CD4-positive, alpha-beta T cell treated with Interferon alpha-2 for 1 hour (primary cell): ENCODE data around the gene GABRB3.

Source experiments
- DNase-seq, 2 donors: peaks; one replicate each; pipeline ENCODE4 v3.0.0-alpha.2; 2020 to 2022

The GABRB3 gene

DNA sequence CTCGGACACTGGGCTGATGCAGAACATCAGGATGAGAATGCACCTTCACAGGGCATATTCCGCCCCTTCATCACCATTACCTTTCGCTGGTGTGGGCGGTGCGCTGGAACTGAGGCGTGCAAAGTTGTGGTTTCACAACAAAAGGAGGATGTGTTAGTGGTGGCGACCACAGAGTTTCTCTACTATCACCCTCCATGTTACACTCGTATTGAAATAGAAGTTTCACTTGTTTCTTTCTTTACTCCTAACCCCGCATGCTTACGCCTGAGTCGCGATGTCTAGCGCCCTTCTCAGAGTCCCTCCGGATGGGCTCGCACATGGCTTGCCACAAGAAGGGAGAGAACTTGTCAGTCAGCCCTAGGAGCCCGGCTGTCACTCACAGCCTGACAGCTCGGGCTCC is 148.7 kb downstream of the GABRB3 start:
- no peak for DNase-seq

- no peak for DNase-seq
These were observed 149.8 kb downstream of the GABRB3 start for GRCh38 chr15:26623071-26623470.

- DNase-seq = no peak
These were observed 151.1 kb downstream of the GABRB3 start for GRCh38 chr15:26621816-26622215.

DNA sequence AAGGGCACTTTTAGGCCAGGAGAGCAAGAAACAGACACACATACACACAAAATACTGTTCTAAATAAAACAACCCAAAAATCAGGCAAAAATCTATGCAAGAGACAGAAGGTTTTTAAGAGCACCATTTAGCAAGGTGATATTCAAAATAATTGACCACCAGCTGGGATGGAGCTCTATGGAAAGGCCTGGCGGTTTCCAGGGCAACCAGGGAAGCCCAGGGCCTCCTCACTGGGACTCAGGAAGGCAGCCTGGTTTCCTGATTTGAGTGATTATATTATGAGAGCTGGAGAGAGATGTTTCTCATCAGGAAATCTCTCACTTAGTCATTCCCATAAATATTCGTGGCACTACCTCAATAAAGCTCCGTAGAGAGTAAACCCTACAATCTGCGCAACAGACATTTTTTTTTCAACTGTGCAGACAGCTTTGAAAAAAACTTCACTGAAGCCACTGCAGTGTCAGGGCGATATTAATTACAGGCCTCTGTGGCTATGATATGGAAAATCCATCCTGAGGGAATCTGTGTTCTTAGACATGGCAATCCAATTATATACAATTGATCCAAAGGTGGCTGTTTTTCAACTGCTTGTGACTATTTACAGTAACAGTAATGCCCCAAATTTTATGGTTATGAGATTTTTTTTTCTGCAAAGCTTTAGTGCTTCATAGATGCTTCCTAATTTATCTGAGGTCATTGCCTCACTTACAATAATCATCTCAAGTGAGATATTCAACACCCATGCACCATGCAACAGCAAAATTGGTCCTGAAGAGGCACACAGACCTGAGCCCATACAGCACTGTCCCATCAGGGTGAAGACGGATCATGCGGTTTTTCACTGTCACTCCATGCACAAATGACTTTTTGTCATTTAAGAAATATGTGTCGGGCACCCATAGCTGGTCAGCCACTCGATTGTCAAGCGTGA is 152.1 kb downstream of the GABRB3 start:
- no peak for DNase-seq

DNA sequence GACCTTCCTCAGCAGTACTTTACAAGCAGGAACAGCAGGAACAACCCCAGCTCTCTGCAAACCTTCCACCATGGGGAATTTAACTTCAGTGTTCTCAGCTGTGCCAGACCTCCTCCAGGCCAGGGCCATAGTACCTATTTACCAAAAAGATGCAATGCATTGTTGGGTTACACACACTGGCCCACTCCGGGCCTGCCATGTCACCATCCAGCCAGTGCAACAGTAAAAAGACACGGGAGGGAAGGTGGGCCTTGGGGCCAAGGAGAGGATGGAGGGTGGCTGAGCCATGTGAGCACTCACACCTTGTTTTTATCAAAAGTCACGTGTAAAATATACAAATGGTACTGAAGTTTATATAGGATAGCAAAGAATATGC is 157.0 kb downstream of the GABRB3 start:
- no peak for DNase-seq

GRCh38 chr15:26615188-26615926 is 157.5 kb downstream of the GABRB3 start:
- no peak for DNase-seq

- DNase-seq = no peak
These were observed 158.1 kb downstream of the GABRB3 start for GRCh38 chr15:26614734-26615133.

- no peak for DNase-seq
These were observed 174.2 kb downstream of the GABRB3 start for GRCh38 chr15:26598704-26599103.

- no peak for DNase-seq
These were observed 177.3 kb downstream of the GABRB3 start for GRCh38 chr15:26595611-26596010.

- no peak for DNase-seq
These were observed 182.2 kb downstream of the GABRB3 start for GRCh38 chr15:26590676-26591075.

GRCh38 chr15:26582840-26583239 is 190.0 kb downstream of the GABRB3 start:
- DNase-seq = no peak

- DNase-seq = no peak
These were observed 191.9 kb downstream of the GABRB3 start for GRCh38 chr15:26580943-26581342.

DNA sequence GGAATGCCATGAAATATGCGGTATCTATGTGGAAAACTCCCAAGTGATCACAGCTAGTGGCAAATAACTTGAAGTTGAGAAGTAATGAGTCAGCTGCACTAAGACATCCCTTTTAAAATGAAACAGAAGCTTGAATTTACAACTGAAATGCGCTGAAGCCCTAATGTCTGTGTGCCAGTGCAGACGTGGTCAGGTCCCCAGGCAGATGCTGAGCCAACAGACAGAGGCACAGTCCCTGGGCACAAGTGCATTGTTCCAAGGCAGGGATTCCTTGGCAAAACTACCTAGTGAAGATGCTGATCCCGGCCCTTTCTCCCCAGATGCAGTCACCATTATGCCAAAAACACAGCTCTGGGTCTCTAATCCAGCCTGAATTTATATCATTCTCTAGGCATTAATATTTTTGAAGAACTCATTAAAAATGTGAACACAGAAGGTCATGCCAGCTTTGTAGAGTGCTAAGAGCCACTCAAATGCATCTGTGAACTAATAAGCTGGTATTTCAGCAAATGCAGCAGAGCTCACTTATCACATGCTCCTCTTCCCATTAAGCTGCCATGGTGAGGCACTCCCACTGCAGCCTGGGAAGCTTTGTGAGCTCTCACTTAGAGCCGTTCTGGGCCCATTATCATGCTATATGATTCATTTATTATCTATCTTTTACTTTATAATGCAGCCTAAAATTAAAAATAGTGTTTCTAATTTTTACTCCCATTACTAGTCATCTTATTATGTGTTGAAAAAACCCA is 200.1 kb downstream of the GABRB3 start:
- no peak for DNase-seq

GRCh38 chr15:26571346-26571745 is 201.5 kb downstream of the GABRB3 start:
- DNase-seq = no peak

- no peak for DNase-seq
These were observed 207.3 kb downstream of the GABRB3 start for GRCh38 chr15:26565542-26565941.

- DNase-seq = no peak
These were observed 208.5 kb downstream of the GABRB3 start for GRCh38 chr15:26564361-26564760.

DNA sequence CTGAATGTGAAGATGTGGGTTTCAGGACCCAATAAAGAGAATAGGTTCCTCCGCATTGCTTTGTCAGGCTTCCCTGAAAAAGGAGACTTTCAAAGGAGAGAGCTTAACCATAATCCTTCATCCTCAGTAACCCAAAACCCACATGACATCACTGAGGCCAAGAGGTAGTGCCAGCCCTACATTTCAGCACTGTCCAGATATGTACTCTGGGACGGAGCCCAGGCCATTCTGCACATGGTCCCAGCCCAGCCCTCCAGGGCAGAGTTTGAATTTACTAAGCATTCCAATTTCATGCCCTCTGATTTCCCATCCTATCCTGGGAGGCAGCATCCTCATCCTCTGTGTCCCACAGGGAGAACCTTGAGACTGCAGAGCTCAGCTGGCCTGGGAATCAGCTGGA is 210.5 kb downstream of the GABRB3 start:
- no peak for DNase-seq

- no peak for DNase-seq
These were observed 211.0 kb downstream of the GABRB3 start for GRCh38 chr15:26561896-26562295.

DNA sequence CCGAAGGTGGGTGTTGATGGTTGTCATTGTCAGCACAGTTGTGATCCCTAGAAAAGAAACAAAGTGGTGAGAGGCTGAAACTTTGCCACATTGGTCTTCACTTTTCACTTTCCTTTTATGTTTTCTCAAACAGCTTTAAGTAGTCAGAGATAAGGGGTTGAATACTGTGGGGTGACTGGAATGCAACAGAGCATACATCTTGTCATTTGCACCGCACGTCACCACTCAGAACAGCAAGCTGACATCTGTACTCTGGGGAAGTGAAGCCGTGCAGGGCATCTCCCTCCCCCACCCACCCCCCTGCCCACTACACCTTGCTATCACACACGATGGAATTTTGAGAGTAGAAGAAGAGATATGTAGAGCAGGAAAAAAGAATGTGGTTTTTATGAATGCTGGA is 211.7 kb downstream of the GABRB3 start:
- DNase-seq = no peak

GRCh38 chr15:26555898-26556297 is 217.0 kb downstream of the GABRB3 start:
- DNase-seq = no peak

DNA sequence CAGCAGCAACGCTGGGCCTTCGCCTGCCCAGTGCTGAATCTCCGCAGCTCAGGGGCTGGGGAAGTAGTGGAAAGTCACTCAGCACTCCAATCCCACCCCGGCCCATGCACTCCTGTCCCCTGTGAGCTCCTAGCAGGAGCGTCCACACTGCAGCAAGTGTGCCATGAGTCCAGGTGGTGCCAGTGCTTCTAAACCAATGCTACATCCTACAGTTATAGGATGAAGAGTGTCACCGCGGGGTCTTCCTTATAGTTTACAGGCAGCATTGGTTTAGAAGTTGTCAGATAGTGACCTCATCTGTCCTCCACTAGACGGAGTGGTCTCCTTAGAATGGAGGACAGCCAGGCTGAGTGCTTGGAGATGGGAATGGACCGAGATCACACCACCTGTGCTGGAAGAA is 221.4 kb downstream of the GABRB3 start:
- no peak for DNase-seq

DNA sequence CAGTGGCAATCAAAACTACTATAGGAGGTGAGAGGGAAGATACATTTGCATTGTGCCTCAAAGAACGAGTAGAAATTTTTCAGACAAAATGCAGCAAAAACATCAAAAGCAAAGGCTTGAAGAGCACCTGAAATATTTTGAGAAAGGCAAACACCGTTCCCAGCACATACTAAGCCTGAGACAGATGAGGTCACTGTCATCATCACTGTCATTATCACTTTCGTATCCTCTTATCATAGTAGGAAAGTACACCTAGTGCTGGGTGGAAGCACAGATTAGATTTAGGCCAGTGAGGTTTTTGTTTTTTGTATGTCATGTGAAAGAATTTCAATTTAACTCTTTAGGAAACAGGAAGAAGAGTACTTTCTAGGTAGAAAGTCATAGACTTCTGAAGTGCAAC is 222.0 kb downstream of the GABRB3 start:
- no peak for DNase-seq

GRCh38 chr15:26537663-26538062 is 235.2 kb downstream of the GABRB3 start:
- no peak for DNase-seq

GRCh38 chr15:26531489-26531888 is 241.4 kb downstream of the GABRB3 start:
- DNase-seq = no peak
